Measurements from ENCODE around the gene EVA1A. TPM values are rescaled to one million over a fixed set of nuclear protein-coding genes. Genes with fewer than 3 reads are reported as not detected.

The EVA1A gene
- polyA plus RNA-seq, 1 donor (not counting 4 experiments of a cell fraction or from before 2014, with no cell fraction given), result 11.5 TPM

- H3K9ac ChIP-seq (ENCODE audit: control insufficient read depth, extremely low read depth, insufficient read depth, low read length), result no peak overlapping the region
- DNase-seq (ENCODE audit: low read depth, low spot score), result no peak
- H2AFZ ChIP-seq (ENCODE audit: control insufficient read depth, low read length), result no peak overlapping the region
- H3K27me3 ChIP-seq (ENCODE audit: control insufficient read depth, extremely low read depth, insufficient read depth, low read length), result peaks cover 5% of the 10 kb centered on the region
- no peaks in the 10 kb centered on the region for H4K20me1 ChIP-seq (ENCODE audit: control insufficient read depth, extremely low read depth, insufficient read depth, low read length)
- H3K36me3 ChIP-seq (ENCODE audit: control insufficient read depth in 2 of 2, extremely low read depth in 1 of 2, insufficient read depth in 2 of 2, low read length in 2 of 2), result no peaks in the 10 kb centered on the region
- TF ChIP-seq CTCF (optimal IDR thresholded peaks at IDR 0.05 in 1 of 3, IDR thresholded peaks at IDR 0.05 in 1 of 3, conservative IDR thresholded peaks at IDR 0.05 in 1 of 3; ENCODE audit: extremely low read depth in 1 of 3, insufficient read depth in 2 of 3, low read length in 3 of 3) (no peak), EZH2 (IDR thresholded peaks at IDR 0.05; ENCODE audit: low read length) (no peak)
- H3K27ac ChIP-seq (ENCODE audit: control insufficient read depth, insufficient read depth, low read length), result no peak overlapping the region
- no peak overlapping the region for H3K4me3 ChIP-seq (ENCODE audit: control insufficient read depth in 2 of 3, extremely low read depth in 1 of 3, insufficient read depth in 2 of 3, low read depth in 1 of 3, low read length in 3 of 3)
- H3K4me1 ChIP-seq (ENCODE audit: control insufficient read depth, extremely low read depth, insufficient read depth, low read length), result no peaks in the 10 kb centered on the region
- H3K4me2 ChIP-seq (ENCODE audit: control insufficient read depth, extremely low read depth, insufficient read depth, low read depth, low read length), result no peak overlapping the region
- H3K79me2 ChIP-seq (ENCODE audit: control insufficient read depth, insufficient read depth, low read length), result no peaks in the 10 kb centered on the region
- H3K9me1 ChIP-seq (ENCODE audit: control insufficient read depth, extremely low read depth, insufficient read depth, low read length), result no peaks in the 10 kb centered on the region
- no peak for FAIRE-seq
- no peaks in the 10 kb centered on the region for H3K9me3 ChIP-seq (ENCODE audit: control insufficient read depth, low read depth, low read length)
- dilution Hi-C loops (cut with MboI; ENCODE audit: extremely low pct_ligation_motif_present, low sequenced_read_pairs), result no loop called here
These were observed 98.5 kb downstream of the EVA1A start for GRCh38 chr2:75462206-75462605.

GRCh38 chr2:75460630-75461029, 100.1 kb downstream of the EVA1A start:
- H3K27ac ChIP-seq (ENCODE audit: control insufficient read depth, insufficient read depth, low read length), result no peak overlapping the region
- DNase-seq (ENCODE audit: low read depth, low spot score) (no peak), FAIRE-seq (no peak)
- no peaks in the 10 kb centered on the region for H3K4me1 ChIP-seq (ENCODE audit: control insufficient read depth, extremely low read depth, insufficient read depth, low read length)
- no peaks in the 10 kb centered on the region for H3K9me3 ChIP-seq (ENCODE audit: control insufficient read depth, low read depth, low read length)
- peaks cover 5% of the 10 kb centered on the region for H3K27me3 ChIP-seq (ENCODE audit: control insufficient read depth, extremely low read depth, insufficient read depth, low read length)
- dilution Hi-C loops (cut with MboI; ENCODE audit: extremely low pct_ligation_motif_present, low sequenced_read_pairs), result no loop called here
- H2AFZ ChIP-seq (ENCODE audit: control insufficient read depth, low read length), result no peak overlapping the region
- no peak overlapping the region for H3K4me3 ChIP-seq (ENCODE audit: control insufficient read depth in 2 of 3, extremely low read depth in 1 of 3, insufficient read depth in 2 of 3, low read depth in 1 of 3, low read length in 3 of 3)
- no peaks in the 10 kb centered on the region for H4K20me1 ChIP-seq (ENCODE audit: control insufficient read depth, extremely low read depth, insufficient read depth, low read length)
- H3K9ac ChIP-seq (ENCODE audit: control insufficient read depth, extremely low read depth, insufficient read depth, low read length), result no peak overlapping the region
- no peaks in the 10 kb centered on the region for H3K79me2 ChIP-seq (ENCODE audit: control insufficient read depth, insufficient read depth, low read length)
- no peaks in the 10 kb centered on the region for H3K36me3 ChIP-seq (ENCODE audit: control insufficient read depth in 2 of 2, extremely low read depth in 1 of 2, insufficient read depth in 2 of 2, low read length in 2 of 2)
- TF ChIP-seq EZH2 (IDR thresholded peaks at IDR 0.05; ENCODE audit: low read length) (no peak), CTCF (optimal IDR thresholded peaks at IDR 0.05 in 1 of 3, IDR thresholded peaks at IDR 0.05 in 1 of 3, conservative IDR thresholded peaks at IDR 0.05 in 1 of 3; ENCODE audit: extremely low read depth in 1 of 3, insufficient read depth in 2 of 3, low read length in 3 of 3) (no peak)
- H3K9me1 ChIP-seq (ENCODE audit: control insufficient read depth, extremely low read depth, insufficient read depth, low read length), result no peaks in the 10 kb centered on the region
- H3K4me2 ChIP-seq (ENCODE audit: control insufficient read depth, extremely low read depth, insufficient read depth, low read depth, low read length), result no peak overlapping the region
